HL-60/S4 (cell line): ENCODE results near the gene PXMP4.

Experiments
- in situ Hi-C: fragments of 300-500 bp; cut with MboI; formaldehyde crosslinking; loops from 2 replicates; pipeline ENCODE4 v1.14.3; 2022; ENCODE audit warnings: low sequenced_read_pairs

Gene PXMP4

DNA sequence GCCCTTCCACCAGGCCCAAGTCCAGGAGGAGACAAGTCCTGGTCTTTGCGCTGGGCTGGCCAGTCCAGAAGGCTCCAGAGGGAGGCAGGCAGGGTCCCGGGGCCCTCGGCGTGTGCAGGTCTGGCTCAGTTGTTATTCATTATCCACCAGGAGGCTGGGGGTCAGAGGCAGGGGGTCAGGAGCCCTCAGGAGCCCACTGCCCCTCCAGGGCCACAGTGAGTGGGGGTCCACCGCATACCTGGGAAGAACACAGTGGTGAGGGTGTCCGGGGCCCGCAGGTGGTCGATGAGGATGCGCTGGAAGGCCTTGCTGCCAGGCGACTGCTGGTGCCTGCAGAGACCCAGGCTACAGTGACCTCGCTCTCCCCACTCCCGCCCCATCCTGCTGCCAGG lies 62.4 kb downstream of the PXMP4 start:
- in situ Hi-C loops: no loop called here

DNA sequence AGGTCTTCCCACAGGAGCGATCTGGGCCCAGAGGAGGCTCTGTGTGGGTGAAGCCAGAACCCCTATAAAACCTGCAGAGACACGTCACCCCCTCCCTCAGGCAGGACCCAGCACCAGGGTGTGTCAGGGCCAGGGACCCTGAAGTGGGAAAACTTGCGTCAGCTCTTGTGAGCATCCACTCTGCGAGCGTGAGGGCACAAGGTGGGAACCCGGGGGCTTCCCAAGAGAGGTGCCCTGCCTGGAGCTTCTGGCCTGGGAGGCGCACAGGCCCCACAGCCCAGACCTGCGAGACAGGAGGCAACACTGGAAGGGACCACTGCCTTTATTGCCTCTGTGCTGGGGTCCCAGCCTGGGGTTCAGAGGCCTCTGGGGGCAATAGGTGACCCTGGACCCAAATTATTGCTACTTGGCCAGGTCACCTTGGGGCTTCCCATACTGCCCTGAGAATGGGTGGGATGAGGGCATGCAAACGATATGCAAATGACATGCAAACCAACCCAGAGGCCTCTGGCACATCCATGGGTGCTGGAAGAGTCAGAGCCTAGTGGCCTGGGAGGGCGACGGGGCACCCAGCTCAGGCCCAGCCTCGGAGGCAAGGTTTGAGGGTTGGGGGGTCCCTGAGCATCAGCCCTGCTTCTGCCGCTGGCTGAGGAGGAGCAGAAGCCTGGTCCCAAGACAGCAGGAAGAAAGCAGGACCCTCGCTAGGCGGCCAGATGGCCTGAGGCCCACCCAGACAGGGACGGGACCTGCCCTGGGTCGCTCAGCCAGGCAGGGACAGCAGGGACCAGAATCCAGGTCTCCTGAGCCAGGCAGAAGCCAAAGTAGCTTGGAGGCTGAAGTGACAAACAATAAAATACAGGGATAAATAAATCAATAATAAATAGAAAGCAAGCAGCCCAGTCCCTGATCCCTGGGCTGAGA lies 63.1 kb downstream of the PXMP4 start:
- in situ Hi-C loops: no loop called here

DNA sequence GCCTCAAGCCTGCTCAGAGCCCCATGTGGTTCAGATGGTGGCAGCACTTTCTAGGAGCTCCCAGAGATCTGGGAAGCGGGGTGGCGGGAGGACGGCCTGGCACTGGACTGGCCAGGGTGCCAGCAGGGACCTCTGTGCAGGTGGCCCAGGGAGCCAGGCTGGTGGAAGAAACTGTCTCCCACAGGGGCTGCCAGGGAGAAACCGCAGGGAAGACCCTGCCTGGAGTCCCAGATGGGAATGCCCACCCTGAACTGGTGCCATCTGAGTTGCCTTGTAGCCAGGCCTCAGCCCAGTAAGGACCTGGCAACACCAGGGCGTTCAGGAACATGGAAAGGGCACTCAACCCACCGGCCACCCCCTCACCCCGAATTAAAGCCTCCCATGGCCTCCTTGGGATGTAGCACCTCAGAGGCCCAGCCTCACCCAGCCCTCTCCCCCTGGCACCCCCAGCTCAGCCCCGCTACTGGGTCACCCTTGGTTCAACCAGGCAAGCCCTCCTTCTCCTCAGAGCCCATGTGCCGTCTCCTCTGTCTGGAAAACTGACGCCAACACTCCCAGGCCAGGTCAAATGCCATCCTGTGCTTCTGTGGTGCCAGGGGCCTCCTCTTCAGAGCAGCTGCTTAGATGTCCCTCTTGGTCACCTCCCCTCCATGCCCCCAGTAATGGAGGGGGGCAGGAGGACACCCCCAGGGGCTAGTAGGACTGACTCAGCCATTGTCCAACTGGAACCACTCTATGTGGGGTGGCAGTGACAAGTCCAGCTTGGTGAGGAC lies 63.9 kb downstream of the PXMP4 start:
- in situ Hi-C loops: no loop called here

DNA sequence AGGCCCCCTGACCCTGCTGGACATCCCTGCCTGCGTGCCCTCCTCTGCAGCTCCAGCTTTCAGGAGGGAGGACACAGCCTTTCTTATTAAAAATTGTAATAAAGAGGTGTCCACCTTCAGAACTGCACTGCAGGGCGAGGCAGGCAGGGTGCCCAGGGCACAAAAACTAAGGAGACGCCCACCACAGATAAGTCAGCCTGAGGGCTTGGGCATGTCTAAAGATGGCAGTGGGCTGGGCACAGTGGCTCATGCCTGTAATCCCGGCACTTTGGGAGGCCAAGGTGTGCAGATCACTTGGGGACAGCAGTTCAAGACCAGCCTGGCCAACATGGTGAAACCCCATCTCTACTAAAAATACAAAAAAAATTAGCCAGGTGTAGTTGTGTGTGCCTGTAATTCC lies 64.9 kb downstream of the PXMP4 start:
- in situ Hi-C loops: no loop called here

DNA sequence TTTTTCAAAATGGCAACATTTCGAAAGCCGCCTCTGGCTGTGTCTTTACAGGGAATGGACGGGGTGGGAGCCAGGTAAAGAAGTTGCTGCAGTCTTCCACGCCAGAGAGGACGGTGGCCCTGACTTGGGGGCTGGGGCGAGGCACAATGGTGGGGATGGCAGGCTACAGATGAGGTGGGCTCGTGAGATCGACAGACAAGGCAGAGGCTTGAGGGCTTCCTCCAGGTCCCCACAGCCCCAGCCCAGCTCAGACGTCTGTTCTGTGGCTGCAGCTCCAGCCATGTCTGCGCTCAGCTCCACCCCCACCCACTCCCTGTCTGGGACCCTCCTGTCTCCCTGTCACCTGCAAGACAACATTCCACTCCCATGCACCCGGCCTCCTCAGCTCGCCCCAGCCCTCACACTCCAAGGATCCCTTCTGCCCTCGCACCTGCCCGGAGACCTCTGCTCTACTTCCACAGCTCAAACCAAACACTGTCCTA lies 65.4 kb downstream of the PXMP4 start:
- in situ Hi-C loops: no loop called here

DNA sequence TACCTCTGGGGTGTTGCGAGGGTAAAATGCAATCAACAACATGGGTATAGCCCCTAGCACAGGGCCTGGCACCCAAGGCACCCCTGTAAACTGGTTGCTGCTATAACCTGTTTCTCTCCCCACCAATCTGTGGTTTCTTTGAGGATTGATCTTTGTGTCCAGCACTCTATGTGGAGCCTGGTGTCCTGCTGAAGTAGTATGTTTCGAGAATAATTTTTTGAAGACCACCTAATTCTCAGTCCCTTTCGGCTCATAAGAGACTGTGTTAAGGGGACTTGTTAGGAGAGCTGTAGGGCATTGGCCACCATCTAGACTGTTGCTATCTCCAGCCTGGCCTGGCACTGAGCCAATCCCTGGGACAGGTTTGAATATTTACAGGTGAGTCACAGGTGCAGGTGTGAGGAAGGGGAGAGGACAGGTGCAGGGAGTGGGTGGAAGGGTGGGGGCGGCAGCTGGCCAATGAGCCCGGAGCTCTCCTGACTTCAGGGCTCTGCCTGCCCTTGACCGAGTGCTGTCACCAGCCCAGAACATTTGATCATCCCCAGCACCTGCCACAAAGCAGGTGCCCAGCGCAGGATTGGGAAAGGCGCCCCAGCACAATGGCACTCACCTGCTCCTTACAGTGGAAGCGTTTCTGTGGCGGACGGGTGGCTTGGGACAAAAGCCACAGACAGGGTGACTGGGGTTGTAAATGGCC lies 66.1 kb downstream of the PXMP4 start:
- in situ Hi-C loops: no loop called here

DNA sequence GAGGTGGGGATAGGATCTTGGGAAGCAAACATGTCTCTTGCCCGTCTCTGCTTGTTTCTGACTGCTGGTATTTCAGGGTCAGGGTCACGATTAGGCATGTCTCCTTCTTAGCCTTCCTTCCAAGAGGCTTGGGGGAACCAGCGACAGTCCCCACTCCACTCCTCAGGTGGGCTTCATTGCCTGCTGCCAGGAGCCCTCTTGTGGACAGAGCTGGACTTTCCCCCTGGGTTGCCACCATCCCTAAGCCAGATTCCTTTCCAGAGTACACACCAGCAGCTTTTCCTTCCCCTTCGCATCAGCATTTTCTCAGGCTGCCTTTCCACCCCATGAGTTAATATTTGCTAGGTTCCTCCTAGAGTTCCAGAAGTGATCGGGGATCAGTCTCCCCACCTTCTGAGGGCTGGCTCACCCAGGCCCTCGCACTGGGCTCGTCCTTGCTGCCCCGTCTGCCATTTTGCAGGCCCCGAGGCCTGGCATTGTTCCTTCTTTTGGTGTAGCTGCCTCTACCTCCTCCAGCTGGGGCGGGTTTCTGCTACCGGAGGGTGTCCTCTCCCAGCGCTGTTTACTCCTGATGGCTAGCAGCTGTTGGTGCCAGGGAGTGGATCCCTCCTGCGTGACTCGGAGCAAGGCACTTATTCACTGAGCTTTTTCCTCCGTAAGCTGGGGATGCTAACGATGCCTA lies 66.8 kb downstream of the PXMP4 start:
- in situ Hi-C loops: no loop called here
